ENCODE measurements around the gene SPOCK2. TPM values are rescaled to one million over a fixed set of nuclear protein-coding genes. Genes with fewer than 3 reads are reported as not detected.
A peak's percentile ranks its signal among the peaks of the same experiment; 100 is the strongest.

SPOCK2 gene
- total and polyA plus RNA-seq, 2 of the 4 experiments (the other 2 are of a cell fraction) = 0.02 TPM; not detected in 1

DNA sequence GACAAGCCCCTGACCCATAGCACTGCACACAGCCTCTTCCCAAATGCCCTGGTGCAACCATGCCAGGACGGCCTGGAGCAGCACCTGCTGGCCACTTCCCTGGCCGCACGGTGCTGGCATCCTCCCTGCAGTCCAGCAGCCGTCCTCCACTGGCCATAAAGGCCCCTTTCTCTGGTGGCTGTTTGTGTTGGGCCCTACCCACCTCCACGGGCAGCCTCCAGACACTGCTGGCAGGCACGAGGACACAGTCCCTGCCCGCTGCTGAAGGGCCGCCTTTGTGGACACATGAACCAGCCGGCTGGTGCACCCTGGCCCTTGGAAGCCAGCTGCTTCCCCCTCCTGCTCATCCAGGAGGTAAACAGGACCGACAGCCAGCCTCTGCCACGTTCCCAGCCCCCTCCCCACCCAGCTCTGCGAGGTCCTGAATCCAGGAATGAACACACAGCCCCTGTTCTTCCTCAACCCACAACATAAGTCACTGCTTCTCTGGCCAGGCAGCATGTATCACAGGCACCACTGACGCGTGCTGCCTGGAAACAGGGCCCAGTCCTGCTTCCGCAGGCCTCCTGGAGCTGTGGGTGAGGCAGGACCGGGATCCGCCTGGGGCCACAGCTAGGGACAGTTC lies 43.8 kb downstream of the SPOCK2 start:
- Histone ChIP-seq H3K4me2 (ENCODE audit: low read depth, low read length) (no peak overlapping the region), H3K79me1 (ENCODE audit: low read depth in 1 of 2, low read length in 2 of 2) (no peaks in the 10 kb centered on the region), H4K5ac (ENCODE audit: low read depth, low read length) (no peak overlapping the region; the same call in 1 of the 2 replicates), H2AK9ac (replicated peaks; ENCODE audit: low read depth, low read length, poor library complexity) (no peak overlapping the region), H3K4ac (ENCODE audit: low read depth, low read length) (no peak overlapping the region), H2AK5ac (ENCODE audit: low read depth, low read length) (no peak overlapping the region), H3K9me1 (ENCODE audit: insufficient read depth, low read length) (no peaks in the 10 kb centered on the region), H4K20me1 (ENCODE audit: insufficient read depth, low read length) (no peaks in the 10 kb centered on the region), H2BK15ac (ENCODE audit: low read depth, low read length) (no peak overlapping the region), H3K56ac (ENCODE audit: extremely low read depth, insufficient read depth, low read length) (no peak overlapping the region), H3K9me3 (ENCODE audit: control insufficient read depth, insufficient read depth, low read length) (peaks cover 2% of the 10 kb centered on the region), H4K8ac (ENCODE audit: low read depth in 2 of 2, low read length in 2 of 2) (peak overlapping the region in 1 of 2 experiments; percentile 27; a peak in 1 of 4 replicates), H4K91ac (ENCODE audit: insufficient read depth, low read depth, low read length) (no peak overlapping the region), H3K14ac (replicated peaks; ENCODE audit: low read depth, low read length) (no peak overlapping the region), H3K18ac (ENCODE audit: low read depth, low read length) (no peak overlapping the region), H2BK5ac (ENCODE audit: low read depth, low read length, poor library complexity, severe bottlenecking) (no peak overlapping the region), H3K23ac (ENCODE audit: low read depth, low read length) (no peak overlapping the region), H3K27ac (ENCODE audit: insufficient read depth, low read length) (no peak overlapping the region), H3K27me3 (ENCODE audit: control insufficient read depth, insufficient read depth, low read length) (no peaks in the 10 kb centered on the region; the same call in 1 of the 2 replicates), H3K9ac (ENCODE audit: low read depth, low read length) (no peak overlapping the region), H3K4me3 (ENCODE audit: insufficient read depth, low read depth, low read length) (no peak overlapping the region), H3K36me3 (ENCODE audit: control insufficient read depth, insufficient read depth, low read length) (no peaks in the 10 kb centered on the region), H3K4me1 (ENCODE audit: control insufficient read depth, insufficient read depth, low read length) (peaks cover 4% of the 10 kb centered on the region; the same call in 1 of the 2 replicates), H2AFZ (replicated peaks; ENCODE audit: low read length, poor library complexity) (peak overlapping the region; percentile 70), H2BK20ac (ENCODE audit: low read depth, low read length) (no peak overlapping the region), H2BK120ac (ENCODE audit: low read depth, low read length) (no peak overlapping the region)
- intact Hi-C loops (cut with micrococcal nuclease) (loop anchor here (10.0 kb wide), 1 partner anchor 730 kb away; the partner anchor contains the start of gene SLC29A3), in situ Hi-C loops (cut with MboI; ENCODE audit: low sequenced_read_pairs) (loop anchor here (5.0 kb wide), 2 partner anchors 87 to 142 kb away; no protein-coding TSS in a partner anchor), dilution Hi-C loops (cut with HindIII; ENCODE audit: low sequenced_read_pairs, unreplicated experiment) (no loop called here)
- DNase-seq (peak; percentile 28), ATAC-seq (ENCODE audit: low read depth) (peak; percentile 21; the same call in 1 of the 2 replicates)
- 71% methylated on average over 6 of the region's 17 CpGs; no CpG with 5 or more reads in 1 of the 2 experiments for WGBS, 2 experiments (ENCODE audit: extremely low coverage in 2 of 2, insufficient read length in 1 of 2)
- ChIA-PET CTCF (interaction anchor here (0.7 kb wide), 1 partner anchor 132 kb away, joined by 3 read pairs; no protein-coding TSS in a partner anchor), POLR2A (ENCODE audit: unreplicated experiment) (interaction anchor here (1.0 kb wide), 1 partner anchor 148 kb away, joined by 3 read pairs; no protein-coding TSS in a partner anchor)
- TF ChIP-seq POLR2A (IDR thresholded peaks at IDR 0.05; ENCODE audit: low read depth, low read length) (no peak), RFX5 (IDR thresholded peaks at IDR 0.05; ENCODE audit: low read depth, low read length) (no peak), SMC3 (IDR thresholded peaks at IDR 0.05; ENCODE audit: low read depth, low read length) (peak; percentile 23; the same call in 1 of the 2 replicates), RCOR1 (IDR thresholded peaks at IDR 0.05; ENCODE audit: insufficient replicate concordance, low read length) (no peak), FOS (IDR thresholded peaks at IDR 0.05; ENCODE audit: low read depth, low read length) (no peak), NFE2L2 (IDR thresholded peaks at IDR 0.05; ENCODE audit: low read depth, low read length) (no peak), RAD21 (IDR thresholded peaks at IDR 0.05; ENCODE audit: low read length) (peak; percentile 43), CHD1 (IDR thresholded peaks at IDR 0.05; ENCODE audit: low read depth, low read length) (no peak)
- TF ChIP-seq, protein P1, sequence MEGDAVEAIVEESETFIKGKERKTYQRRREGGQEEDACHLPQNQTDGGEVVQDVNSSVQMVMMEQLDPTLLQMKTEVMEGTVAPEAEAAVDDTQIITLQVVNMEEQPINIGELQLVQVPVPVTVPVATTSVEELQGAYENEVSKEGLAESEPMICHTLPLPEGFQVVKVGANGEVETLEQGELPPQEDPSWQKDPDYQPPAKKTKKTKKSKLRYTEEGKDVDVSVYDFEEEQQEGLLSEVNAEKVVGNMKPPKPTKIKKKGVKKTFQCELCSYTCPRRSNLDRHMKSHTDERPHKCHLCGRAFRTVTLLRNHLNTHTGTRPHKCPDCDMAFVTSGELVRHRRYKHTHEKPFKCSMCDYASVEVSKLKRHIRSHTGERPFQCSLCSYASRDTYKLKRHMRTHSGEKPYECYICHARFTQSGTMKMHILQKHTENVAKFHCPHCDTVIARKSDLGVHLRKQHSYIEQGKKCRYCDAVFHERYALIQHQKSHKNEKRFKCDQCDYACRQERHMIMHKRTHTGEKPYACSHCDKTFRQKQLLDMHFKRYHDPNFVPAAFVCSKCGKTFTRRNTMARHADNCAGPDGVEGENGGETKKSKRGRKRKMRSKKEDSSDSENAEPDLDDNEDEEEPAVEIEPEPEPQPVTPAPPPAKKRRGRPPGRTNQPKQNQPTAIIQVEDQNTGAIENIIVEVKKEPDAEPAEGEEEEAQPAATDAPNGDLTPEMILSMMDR (conservative IDR thresholded peaks at IDR 0.05; ENCODE audit: low read depth, low read length) = peak; percentile 34; the same call in 1 of the 2 replicates
- TF ChIP-seq, protein P2, sequence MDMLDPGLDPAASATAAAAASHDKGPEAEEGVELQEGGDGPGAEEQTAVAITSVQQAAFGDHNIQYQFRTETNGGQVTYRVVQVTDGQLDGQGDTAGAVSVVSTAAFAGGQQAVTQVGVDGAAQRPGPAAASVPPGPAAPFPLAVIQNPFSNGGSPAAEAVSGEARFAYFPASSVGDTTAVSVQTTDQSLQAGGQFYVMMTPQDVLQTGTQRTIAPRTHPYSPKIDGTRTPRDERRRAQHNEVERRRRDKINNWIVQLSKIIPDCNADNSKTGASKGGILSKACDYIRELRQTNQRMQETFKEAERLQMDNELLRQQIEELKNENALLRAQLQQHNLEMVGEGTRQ (IDR thresholded peaks at IDR 0.05; ENCODE audit: low read depth, low read length) = no peak
- no TSS peak for BruUV-seq (replicated peaks)
